Panc1 (cell line): ENCODE data around the gene ACIN1. TPM values are rescaled to one million over a fixed set of nuclear protein-coding genes. Genes with fewer than 3 reads are reported as not detected.

ENCODE experiments used
- ATAC-seq: fragments of 200-7000 bp; cut with Tn5 transposase; 2 replicates; pipeline ENCODE4 v1.9.1; 2020; ENCODE audit warnings: mild to moderate bottlenecking, moderate library complexity
- BruUV-seq: library from RNA; stranded (reverse); fragments of 400-500 nt; replicated peaks from 2 replicates; lab custom pipeline; 2021; lab: Mats Ljungman, UMichigan
- CTCF ChIA-PET: fragments of 300-600 bp; sonication (Branson Sonifier 250); formaldehyde crosslinking; loops from one replicate; lab custom pipeline; 2022; ENCODE audit warnings: antibody characterized with exemption; lab: Charles Lee
- POLR2A ChIA-PET: fragments of 300-600 bp; sonication (Branson Sonifier 250); formaldehyde crosslinking; loops from one replicate; lab custom pipeline; 2022; ENCODE audit warnings: antibody characterized with exemption; lab: Charles Lee
- DNase-seq: peaks from one replicate; pipeline ENCODE4 v3.0.0-alpha.2; 2010; ENCODE audit warnings: low read depth, low spot score
- H3K27ac ChIP-seq: 2 replicates; pipeline ENCODE4 v1.5.1; 2011; ENCODE audit warnings: mild to moderate bottlenecking, low read length, inconsistent platforms
- H3K27me3 ChIP-seq: fragments of 200-500 bp; sonication (Bioruptor generic); 2 replicates; pipeline ENCODE4 v1.6.0; 2014; ENCODE audit warnings: low read length, inconsistent platforms; ENCODE audit not compliant: control insufficient read depth, insufficient read depth
- H3K36me3 ChIP-seq: fragments of 200-500 bp; sonication (Bioruptor generic); 2 replicates; pipeline ENCODE4 v1.5.1; 2014; ENCODE audit warnings: inconsistent platforms, mild to moderate bottlenecking, low read length, moderate library complexity; ENCODE audit not compliant: control insufficient read depth, insufficient read depth
- H3K4me1 ChIP-seq: 2 replicates; pipeline ENCODE4 v1.5.1; 2011; ENCODE audit warnings: inconsistent platforms, mild to moderate bottlenecking, low read length, moderate library complexity; ENCODE audit not compliant: control insufficient read depth, insufficient read depth
- H3K4me3 ChIP-seq, 2 experiments: 2 replicates each; pipeline ENCODE4 v1.5.1; 2011 to 2012; ENCODE audit warnings: low read depth in 2 of 2, low read length in 2 of 2, mild to moderate bottlenecking in 2 of 2, inconsistent platforms in 1 of 2, moderate library complexity in 1 of 2
- H3K9me3 ChIP-seq: fragments of 200-500 bp; sonication (Bioruptor generic); 2 replicates; pipeline ENCODE4 v1.5.1; 2014; ENCODE audit warnings: low read depth, mild to moderate bottlenecking, inconsistent platforms, low read length, moderate library complexity; ENCODE audit not compliant: control insufficient read depth, insufficient read depth
- CTCF ChIP-seq: fragments of 450-650 bp; IDR thresholded peaks from 2 replicates; pipeline ENCODE4 v1.5.1; 2017; ENCODE audit warnings: mild to moderate bottlenecking
- POLR2AphosphoS5 ChIP-seq: IDR thresholded peaks from 2 replicates; pipeline ENCODE4 v1.6.1; 2012; ENCODE audit warnings: mild to moderate bottlenecking, low read depth, low read length, moderate library complexity
- REST ChIP-seq, 2 experiments: IDR thresholded peaks; 2 replicates each; pipeline ENCODE4 v1.6.1; 2011 to 2012; ENCODE audit warnings: low read depth in 2 of 2, control low read depth in 1 of 2, low read length in 1 of 2, mild to moderate bottlenecking in 1 of 2, moderate library complexity in 1 of 2; ENCODE audit not compliant: insufficient read depth in 1 of 2
- SIN3A ChIP-seq: IDR thresholded peaks from 2 replicates; pipeline ENCODE4 v1.6.1; 2012; ENCODE audit warnings: low read depth, mild to moderate bottlenecking, low read length, moderate library complexity, borderline replicate concordance; ENCODE audit not compliant: insufficient read depth
- TCF7L2 ChIP-seq: IDR thresholded peaks from 2 replicates; pipeline ENCODE4 v1.6.1; 2011; ENCODE audit warnings: mild to moderate bottlenecking, low read depth, low read length, inconsistent platforms
- in situ Hi-C: cut with HindIII; loops from 2 replicates; pipeline ENCODE4 v1.10.0; 2016; ENCODE audit warnings: low sequenced_read_pairs, low pct_unique_long_range_greater_than_20kb
- intact Hi-C: fragments of 100-400 bp; cut with micrococcal nuclease; formaldehyde crosslinking; loops from one replicate; pipeline ENCODE4 v1.10.0; 2022; ENCODE audit not compliant: unreplicated experiment
- total RNA-seq: library from RNA; stranded (reverse); gene quantifications from one replicate; pipeline ENCODE4 v1.2.1, GENCODE V29; 2021; ENCODE audit not compliant: unreplicated experiment

ACIN1 gene
- total RNA-seq, 1 experiment from 2014 or later = 162 TPM

GRCh38 chr14:23085458-23085857, 9.5 kb downstream of the ACIN1 start:
- CTCF ChIA-PET = no interaction called here
- no peaks in the 10 kb centered on the region for H3K27me3 ChIP-seq
- no peaks in the 10 kb centered on the region for H3K9me3 ChIP-seq
- no peak overlapping the region for H3K4me3 ChIP-seq
- in situ Hi-C loops = no loop called here
- no peak for ATAC-seq
- no peak for DNase-seq
- no peaks in the 10 kb centered on the region for H3K4me1 ChIP-seq
- no peak overlapping the region for H3K27ac ChIP-seq
- POLR2A ChIA-PET = interaction anchor here (0.6 kb wide), 1 partner anchor 230 kb away, joined by 5 read pairs; no protein-coding TSS in a partner anchor
- H3K36me3 ChIP-seq = peaks cover 49% of the 10 kb centered on the region
- no TSS peak for BruUV-seq
- TF ChIP-seq TCF7L2 (no peak), POLR2AphosphoS5 (no peak), REST (IDR thresholded peaks at IDR 0.05; ENCODE audit: insufficient read depth in 1 of 2, low read depth in 2 of 2, low read length in 1 of 2) (no peak), SIN3A (no peak), CTCF (no peak)
- intact Hi-C loops = no loop called here

GRCh38 chr14:23080474-23080873, 14.5 kb downstream of the ACIN1 start:
- Histone ChIP-seq H3K27me3 (no peaks in the 10 kb centered on the region), H3K4me3 (no peak overlapping the region), H3K27ac (no peak overlapping the region), H3K36me3 (peaks cover 44% of the 10 kb centered on the region), H3K4me1 (peaks cover 13% of the 10 kb centered on the region), H3K9me3 (no peaks in the 10 kb centered on the region)
- ChIA-PET POLR2A (no interaction called here), CTCF (interaction anchor here (0.6 kb wide), 1 partner anchor 10 kb away, joined by 3 read pairs; no protein-coding TSS in a partner anchor)
- BruUV-seq = no TSS peak
- TF ChIP-seq SIN3A = no peak
- TF ChIP-seq TCF7L2 = no peak
- TF ChIP-seq CTCF = no peak
- no peak for TF ChIP-seq POLR2AphosphoS5
- no peak for TF ChIP-seq REST (IDR thresholded peaks at IDR 0.05; ENCODE audit: insufficient read depth in 1 of 2, low read depth in 2 of 2, low read length in 1 of 2)
- no peak for DNase-seq
- no peak for ATAC-seq
- intact Hi-C loops (no loop called here), in situ Hi-C loops (no loop called here)
